NCI-H1092 treated with DMSO at 0.1 percent for 48 hours (cell line): Measurements from ENCODE around the gene LYZL1.
"Not testable (repeated sequence)": the region's sequence is repeated elsewhere in the genome, so short reads cannot be mapped to it uniquely, and the experiment has no call there.

Experiments used
- DNase-seq: peaks from one replicate; lab custom pipeline; 2025; lab: John Stamatoyannopoulos, UW

The LYZL1 gene

DNA sequence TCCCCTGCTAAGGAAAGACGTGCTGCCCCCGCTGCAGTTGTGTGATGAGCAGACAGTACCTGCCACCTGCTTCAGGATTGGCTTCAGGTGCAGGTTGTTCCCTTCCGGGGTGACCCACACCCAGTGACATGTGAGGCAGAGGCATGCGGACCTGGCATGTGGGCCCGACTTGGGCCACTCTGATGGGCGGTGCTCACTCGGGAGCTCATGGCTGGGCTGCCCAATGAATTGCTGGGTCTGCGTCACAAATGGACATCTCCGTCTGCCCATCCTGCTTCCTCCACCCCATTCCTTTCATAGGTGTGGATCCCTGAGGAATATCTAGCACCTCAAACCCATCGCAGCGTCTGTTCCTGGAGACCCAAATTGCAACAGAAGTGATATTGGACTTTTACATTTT, 19.3 kb downstream of the LYZL1 start:
- DNase-seq, result not testable (repeated sequence)

DNA sequence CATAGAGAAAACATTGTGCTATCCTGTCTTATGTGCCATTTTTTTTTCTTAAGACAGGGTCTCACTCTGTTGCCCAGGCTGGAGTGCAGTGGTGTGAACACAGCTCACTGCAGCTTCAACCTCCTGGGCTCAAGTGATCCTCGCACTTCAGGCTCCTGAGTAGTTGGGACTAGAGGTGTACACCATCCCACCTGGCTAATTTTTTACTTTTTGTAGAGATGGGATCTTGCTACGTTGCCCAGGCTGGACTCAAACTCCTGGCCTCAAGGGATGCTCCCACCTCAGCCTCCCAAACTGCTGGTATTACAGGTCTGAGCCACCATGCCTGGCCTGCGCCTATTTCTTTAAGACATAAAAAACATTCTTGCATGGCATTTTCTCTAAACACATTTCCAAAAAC, 20.6 kb downstream of the LYZL1 start:
- no peak for DNase-seq

DNA sequence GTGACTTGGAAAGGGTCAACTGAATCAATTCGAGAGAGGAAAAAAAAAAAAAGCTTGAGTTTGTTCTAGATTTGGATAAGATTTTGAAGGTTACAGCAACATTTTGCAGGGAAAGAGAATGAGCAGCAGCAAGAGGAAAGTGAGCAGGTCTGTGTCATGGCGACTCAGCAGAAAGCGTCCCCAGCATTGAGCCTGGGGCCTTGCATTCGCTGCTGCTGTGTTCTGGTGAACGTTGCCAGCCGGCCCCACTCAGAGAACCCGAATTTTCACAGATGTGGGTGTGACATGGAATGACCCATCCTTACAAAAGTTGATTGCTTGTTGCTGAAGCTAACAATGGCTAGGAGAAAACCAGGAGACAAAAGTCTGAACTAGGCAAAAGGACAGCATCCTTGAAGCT, 21.6 kb downstream of the LYZL1 start:
- DNase-seq, result not testable (repeated sequence)

DNA sequence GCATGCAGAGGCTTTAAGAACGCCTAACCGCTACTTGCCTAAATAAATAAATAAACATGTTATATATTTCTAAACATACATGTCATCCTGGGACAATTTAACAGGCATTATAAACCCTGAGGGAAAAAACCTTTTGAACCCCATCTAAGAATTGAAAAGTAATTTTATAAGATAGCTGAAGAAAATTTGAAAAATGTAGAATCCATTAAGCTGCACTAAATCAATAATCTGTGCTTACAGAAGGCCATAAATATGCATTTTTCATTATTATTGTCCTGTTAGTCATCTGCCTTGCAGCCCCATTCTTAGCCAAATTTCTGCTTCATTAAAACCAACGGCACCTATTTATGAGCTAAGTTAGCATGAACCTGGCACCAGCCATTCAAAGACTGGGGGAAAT, 24.2 kb downstream of the LYZL1 start:
- no peak for DNase-seq

DNA sequence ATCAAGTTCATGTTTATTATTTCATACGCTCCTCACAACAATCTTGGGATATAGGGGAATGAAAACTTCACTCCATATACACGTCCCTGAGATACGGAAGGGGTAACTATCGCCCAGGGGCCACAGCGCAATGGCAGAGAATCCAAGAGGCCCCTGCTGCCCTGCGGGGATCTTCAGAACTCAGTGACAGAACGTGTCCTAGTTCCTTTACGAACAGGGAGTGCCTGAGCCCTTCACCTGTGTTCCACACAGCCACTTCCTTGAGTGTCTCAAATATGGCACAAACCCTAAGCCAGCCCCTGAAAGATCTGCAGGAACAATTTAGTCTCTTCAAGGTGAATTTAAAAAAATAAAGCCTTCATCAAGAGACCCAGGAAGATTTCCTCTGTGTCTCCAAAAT, 25.9 kb downstream of the LYZL1 start:
- no peak for DNase-seq

DNA sequence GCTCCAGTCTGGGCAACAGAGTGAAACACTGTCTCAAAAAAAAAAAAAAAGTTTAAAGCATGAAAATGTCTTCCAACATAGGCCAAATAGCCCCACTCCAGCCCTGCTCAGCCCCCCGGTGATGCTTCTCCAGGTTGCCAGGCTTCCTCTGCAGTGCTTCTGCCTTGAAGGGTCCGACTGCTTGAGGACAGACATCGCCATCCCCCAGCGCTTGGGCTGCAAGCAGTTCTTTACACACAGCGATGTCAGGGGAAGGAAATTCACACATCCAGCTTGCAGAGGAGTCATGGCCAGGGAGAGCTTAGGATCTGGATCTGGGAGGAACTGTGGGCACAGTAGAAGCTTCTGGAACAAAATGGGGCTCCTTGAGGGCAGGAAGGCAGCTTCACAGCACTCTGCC, 26.9 kb downstream of the LYZL1 start:
- no peak for DNase-seq

DNA sequence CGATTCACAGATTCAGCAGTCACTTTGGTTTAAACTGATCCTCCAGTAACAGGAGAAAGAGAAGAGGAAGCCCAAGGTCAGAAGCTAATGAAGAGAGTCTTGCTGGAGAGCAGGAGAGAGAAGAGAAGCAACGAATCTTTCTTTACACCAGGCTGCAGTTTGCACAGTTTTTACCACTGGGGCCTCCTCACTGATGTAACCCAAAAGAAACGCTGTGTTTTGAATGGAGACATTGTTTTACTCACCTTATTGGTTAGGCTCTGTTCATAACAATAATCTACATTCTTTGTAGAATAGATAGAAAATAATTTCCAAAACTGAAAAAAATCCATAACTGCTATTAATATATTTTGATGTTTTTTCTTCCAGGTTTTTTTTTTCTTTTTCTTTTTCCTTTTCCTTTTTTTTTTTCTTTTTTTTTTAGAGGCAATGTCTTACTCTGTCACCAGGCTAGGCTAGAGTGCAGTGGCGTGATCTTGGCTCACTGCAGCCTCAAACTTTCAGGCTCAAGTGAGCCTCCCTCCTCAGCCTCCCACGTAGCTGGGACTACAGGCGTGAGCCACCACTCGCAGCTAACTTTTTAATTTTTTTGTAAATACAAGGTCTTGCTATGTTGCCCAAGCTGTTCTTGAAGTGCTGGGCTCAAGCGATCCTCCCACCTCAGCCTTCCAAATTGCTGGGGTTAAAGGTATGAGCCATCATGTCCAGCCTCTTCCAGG, 27.6 kb downstream of the LYZL1 start:
- DNase-seq, result no peak

DNA sequence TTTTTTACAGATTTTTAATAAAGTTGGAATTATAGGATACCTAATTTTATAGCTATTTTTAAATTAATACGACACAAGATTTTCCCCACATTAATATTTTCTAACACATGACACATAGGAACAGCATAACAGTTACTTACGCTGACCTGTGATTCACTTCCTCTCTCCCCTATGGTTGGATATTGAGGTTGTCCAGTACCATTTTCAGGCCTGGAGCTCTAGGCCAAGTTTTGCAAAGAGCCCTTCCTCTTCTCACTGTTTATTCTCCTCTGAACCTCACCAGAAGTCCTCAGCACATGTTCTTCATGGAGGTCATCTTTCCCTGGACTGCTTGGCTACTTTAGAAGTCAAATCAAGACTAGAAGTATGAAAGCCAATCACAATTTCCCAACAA, 28.2 kb downstream of the LYZL1 start:
- DNase-seq, result no peak

DNA sequence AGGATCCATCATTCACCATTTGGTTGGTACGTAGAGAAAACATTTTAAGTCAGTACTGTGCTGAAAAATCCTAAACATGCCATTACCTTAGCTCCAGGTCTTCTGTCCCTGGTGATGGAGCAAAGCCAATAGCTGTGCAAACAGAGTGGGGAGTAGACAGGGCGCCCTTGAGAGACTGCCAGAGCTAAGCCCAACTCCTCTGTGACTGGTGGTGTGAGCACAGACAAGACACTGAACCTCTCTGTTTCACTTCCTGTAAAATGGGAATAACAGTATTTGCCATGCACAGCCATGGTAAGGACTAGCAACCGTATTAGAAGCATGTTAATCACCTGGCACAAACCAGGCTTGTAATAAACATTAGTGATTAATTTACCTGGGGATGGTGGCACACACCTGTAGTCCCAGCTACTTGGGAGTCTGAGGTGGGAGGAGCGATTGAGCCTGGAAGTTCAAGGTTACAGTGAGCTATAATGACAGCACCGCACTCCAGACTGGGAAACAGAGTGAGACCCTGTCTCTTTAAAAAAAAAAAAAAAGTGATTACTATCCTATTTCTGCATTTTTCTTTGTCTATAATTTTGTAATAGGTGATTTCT, 28.7 kb downstream of the LYZL1 start:
- DNase-seq, result peak; percentile 44

DNA sequence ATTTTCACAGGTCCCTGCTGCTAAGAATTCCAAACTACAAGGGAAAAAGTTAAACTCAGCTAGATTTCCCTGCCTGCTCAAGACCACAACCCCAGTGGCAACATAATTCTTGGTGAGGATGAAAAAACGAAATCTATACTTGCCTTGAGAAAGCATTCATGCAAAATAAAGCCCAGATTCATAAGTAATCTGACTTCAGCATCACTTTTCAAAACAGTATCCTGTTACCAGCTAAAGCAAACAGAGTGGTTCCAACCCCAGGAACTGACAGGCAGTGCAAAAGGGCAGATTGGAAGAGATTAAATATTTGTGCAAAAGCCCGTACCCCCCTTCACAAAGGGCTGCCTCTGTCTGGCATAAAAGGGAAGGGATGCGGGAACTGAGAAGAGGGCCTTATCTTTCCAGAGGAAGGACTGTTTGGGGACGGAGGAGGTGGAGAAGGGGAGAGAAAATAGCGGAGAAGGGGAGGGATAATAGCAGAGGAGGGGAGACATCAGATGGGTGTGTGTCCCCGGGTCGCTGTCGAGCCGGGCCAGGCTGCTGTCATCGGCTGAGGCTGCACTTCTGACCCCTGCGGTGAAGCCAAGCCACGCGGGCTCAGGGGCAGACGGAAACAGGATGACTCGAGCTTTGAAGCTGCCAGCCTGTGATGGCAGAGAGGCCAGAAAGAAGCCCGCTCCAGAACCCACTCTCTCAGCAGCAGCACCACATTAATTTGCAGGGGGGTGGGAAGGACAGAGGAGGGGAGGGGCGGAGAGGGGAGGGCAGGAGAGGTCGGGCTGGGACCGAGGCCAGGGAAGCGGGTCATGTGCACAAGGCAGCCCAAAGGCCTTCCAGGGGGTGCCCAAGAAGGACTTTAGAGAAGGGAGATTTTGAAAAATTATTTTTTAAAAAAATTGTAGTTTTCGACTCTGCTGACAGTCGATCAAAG, 29.5 kb downstream of the LYZL1 start:
- DNase-seq, result peak; percentile 78

DNA sequence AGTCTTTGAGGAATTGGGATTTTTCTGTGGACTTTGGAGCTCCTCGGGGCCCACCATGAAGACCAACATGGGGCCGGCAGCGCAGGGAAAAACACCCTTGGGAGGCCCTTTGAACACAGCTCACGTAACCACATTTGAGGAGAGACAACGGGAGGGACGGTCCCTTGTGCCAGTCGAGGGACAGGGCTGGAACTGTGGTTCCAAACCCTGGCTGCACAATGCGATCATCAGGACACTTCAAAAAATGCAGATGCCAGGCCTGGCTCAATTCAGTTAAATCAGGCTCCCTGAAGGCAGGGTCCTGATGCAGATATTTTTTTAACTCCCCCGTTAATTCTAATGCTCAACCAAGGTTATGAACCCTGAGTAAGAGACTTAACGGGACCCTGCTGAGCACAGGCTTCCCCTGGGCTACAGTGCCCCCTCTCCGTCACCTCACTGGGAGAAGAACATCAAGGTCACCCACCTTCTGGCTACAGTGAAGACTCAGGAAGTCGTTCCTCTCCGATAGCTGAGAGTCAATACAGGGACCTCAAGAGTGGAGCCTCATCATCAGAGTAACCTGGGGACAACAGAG, 30.4 kb downstream of the LYZL1 start:
- peak; percentile 12 for DNase-seq

DNA sequence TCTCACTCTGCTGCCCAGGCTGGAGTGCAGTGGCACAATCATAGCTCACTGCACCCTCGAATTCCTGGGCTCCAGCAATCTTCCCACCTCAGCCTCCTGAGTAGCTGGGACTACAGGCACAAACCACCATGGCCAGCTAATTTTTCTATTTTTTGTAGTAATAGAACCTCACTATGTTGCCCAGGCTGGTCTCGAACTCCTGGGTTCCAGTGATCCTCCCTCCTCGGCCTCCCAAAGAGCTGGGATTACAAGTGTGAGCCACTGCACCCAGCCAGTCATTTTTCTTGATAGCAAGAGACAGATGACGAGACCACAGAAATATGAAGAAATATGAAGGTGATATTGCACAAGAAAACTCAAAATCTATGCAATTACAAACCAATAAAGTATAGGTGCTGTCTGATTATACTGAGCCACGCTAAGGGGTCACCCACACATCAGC, 31.8 kb downstream of the LYZL1 start:
- not testable (repeated sequence) for DNase-seq

DNA sequence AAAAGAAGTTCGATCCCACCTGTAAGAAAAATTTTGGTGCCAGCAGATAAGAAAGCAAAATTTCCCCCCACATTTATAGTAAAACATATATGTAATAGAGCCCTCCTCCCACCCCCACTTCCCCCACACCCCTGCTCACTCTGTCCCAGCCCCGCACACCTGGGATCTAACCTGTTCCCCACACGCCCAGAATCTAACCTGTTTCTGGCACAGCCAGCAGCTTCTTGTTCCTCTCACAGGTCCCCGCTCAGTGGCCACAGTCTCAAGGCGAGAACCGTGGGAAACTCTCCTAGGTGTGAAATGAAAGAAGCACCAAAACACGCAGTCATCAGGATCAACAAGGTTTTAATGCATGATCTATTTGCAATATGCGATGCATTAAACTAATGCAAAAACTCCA, 32.8 kb downstream of the LYZL1 start:
- DNase-seq, result no peak

DNA sequence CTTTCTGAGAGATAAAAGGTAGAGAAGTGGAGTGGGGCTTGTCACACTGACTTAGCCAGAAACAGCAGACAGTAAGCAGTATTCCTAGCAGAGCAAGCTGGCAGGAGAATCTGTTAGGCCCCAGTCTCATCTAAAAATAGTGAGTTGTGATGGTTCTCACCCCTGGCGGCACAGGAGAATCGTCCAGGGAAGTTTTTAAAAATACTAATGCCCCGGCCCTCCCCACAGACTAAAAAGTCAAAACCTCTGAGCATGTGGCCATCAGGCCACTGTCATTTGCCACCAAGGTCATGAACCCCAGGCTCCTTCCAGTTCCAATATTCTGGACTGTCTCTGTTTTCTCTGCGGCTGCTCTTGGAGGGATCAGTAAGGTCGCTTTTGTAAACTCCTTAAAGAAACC, 34.0 kb downstream of the LYZL1 start:
- DNase-seq, result no peak

DNA sequence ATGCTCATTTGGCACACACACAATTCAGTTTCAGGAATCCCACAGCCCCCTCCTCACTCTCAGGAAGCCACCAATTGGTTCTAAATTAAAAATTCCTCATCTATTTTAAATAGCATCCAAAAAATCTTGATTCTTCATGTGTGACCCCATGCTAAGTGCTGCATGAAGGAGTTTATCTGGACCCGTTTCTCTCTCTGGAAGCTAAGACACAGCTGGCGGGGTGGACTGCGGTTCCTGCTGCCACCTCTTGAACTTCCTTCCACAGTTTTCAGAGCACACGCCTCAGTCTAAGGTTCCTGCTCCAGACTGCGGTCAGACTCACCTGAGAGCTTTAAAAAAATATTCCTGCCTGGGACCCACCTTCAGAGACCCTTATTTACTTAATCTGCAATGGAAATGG, 34.5 kb downstream of the LYZL1 start:
- DNase-seq, result no peak

DNA sequence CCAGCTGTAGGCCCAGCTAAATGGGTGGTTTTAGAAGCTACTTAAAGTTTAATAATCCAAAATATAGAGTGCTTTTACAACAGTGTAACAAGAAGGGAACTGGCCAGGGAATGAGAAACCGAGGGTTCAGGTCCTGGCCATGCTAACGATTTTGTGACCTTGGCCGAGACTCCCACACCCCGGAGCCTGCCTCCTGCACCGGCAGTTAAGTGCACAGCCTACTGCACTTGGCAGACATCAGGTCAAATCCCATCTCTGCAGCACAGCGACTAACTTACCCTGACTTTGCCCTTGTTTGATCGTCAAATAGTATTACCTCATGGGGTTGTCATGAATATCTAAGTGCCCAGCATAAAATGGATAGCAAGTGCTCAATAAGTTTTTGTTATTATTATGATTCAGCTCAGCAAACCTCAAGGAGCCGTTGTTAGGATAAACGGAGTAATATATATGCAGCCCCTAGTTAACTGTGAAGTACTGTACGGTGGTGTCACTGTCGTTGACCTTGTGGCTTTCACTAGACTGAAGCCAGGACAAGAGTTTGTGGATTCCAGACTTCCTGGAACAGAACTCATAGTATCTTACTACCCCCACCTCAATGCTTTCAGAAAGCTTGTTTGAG, 35.5 kb downstream of the LYZL1 start:
- no peak for DNase-seq

DNA sequence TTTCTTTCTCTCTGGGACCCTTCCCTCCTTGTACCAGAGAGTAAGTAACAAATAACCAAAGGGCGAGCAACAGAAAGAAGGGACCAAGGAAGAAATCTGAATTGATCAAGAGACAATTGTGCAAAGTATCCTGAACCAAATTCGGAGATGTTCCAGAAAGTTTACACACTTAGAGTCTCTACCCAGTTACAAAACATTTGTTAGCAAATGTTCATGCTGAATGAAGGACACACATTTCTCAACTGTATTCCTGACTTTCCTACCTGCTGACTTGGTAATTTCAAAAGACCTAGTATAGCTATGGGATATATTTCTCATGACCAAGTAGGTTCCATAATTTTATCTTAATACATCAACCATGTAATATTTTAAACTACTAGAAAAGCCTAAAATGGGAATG, 37.4 kb downstream of the LYZL1 start:
- no peak for DNase-seq

DNA sequence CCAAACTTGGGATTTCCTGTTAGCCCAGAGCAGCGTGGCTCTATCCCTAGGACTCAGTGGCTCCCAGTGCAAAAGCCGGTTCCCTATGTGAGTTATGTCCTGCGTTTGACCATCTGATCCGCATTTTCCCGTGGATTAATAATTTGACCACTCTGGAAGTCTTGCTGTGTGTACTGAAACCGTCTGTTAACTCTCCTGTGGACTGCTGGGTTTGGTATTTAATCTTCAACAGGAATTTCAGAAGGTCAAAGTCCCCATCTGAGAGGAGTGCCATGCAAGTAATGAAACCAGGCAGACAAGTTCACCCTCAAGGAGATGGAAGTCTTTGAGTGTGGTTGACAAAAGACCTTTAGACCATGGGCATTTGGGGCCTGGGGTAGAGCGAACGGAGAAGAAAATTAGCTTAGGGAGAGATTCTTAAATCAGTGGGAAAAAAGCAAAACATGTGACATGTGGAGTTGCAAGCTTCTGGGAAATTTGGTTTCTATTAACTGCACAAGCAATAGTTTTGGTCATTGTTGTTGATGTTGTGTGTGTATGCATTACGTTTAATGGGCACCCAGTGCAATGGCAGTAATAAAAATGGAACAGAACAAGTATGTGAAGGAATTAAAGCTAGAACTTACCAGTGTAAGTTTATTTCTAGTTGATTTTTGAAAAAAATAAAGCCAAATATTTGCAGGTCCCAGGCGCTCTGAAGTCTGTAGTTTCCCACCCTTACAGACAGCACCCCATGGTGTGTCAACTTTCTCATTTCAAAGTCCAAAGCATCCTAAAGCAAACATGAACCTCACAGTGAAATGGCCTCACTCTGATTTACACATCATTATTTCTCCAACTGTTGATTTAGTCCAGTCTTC, 38.2 kb downstream of the LYZL1 start:
- no peak for DNase-seq

DNA sequence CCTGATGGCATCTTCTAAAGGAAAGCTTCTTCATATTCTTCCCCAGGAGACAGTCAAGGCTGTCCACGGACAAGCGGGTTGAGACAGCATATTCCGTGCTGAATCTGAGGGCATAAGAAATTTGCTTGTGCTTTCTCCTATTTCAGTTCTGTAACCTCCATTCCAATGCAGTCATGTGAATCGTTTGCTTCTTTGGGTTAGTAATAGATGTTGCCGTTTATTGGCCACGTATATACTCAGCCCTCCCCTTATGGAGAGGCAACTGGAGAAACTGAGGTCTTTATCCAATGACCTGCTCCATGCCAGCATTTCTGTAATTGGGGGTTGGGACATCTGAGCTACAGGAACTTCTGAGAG, 38.9 kb downstream of the LYZL1 start:
- DNase-seq, result no peak

DNA sequence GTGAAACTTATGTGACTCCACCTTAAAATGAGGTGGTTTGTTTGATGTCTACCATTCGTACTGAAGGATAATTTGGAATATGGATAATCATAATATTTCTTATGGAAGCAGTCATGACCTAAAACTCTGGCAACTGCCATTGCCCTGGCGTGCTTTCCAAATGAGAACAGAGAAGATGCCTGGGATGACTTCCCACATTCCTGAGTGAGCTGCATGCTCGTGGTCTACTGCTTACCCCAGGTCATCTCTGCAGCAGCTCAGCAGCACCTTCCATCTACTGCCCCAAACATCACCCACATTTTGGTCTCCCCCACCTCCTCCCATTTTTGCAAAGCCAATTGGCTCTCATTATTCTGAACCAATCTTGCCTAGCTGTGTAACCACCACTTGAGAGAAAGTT, 40.1 kb downstream of the LYZL1 start:
- no peak for DNase-seq

DNA sequence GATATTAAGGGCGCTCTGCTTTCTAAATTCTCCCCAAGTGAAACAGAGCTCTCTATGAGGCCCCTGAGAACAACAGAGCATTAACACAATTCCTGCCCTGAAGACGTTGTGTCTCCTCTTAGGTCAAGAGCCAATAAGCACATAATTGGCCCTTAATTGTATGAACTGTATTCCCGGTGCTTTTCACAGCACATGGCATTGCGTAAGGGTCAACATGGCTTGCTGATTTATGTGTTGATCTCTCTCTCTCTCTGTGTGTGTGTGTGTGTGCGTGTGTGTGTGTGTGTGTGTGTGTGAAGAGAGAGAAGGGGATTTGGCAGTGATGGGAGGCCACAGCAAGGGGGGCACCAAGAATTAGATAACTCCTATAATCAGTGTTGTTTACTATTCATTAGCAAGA, 40.5 kb downstream of the LYZL1 start:
- DNase-seq, result peak; percentile 65
